GM12892 (cell line): ENCODE results near the gene PRRC1.
A peak's percentile ranks its signal among the peaks of the same experiment; 100 is the strongest.

ENCODE experiments used
- DNase-seq: peaks from one replicate; pipeline ENCODE4 v3.0.0; 2011; ENCODE audit not compliant: insufficient read length
- FAIRE-seq: peaks from 2 replicates; lab custom pipeline; 2011; peaks lifted over from hg19 to GRCh38; lab: Jason Lieb, UNC
- POLR2A ChIP-seq: IDR thresholded peaks from 2 replicates; pipeline ENCODE4 v1.6.1; 2011; ENCODE audit warnings: low read depth, low read length, control low read depth
- POLR2AphosphoS5 ChIP-seq: IDR thresholded peaks from 2 replicates; pipeline ENCODE4 v1.6.1; 2011; ENCODE audit warnings: low read depth, low read length, control low read depth
- TAF1 ChIP-seq: IDR thresholded peaks from 2 replicates; pipeline ENCODE4 v1.6.1; 2011; ENCODE audit warnings: low read depth, mild to moderate bottlenecking, control low read depth, low read length, borderline replicate concordance

The PRRC1 gene

GRCh38 chr5:127585661-127586060 is 68.2 kb downstream of the PRRC1 start:
- DNase-seq (no peak), FAIRE-seq (no peak)
- TF ChIP-seq TAF1 (no peak), POLR2AphosphoS5 (no peak), POLR2A (no peak)

GRCh38 chr5:127586066-127586770 is 68.8 kb downstream of the PRRC1 start:
- TF ChIP-seq POLR2AphosphoS5 (no peak), POLR2A (no peak), TAF1 (no peak)
- no peak for DNase-seq
- FAIRE-seq, result peak; percentile 96

- no peak for TF ChIP-seq POLR2A
- no peak for TF ChIP-seq POLR2AphosphoS5
- no peak for TF ChIP-seq TAF1
- FAIRE-seq (no peak), DNase-seq (no peak)
Observed at GRCh38 chr5:127586811-127587210, 69.4 kb downstream of the PRRC1 start.

- TF ChIP-seq POLR2AphosphoS5 (no peak), TAF1 (no peak), POLR2A (no peak)
- DNase-seq (no peak), FAIRE-seq (peak; percentile 30)
Observed at GRCh38 chr5:127587246-127587917, 69.9 kb downstream of the PRRC1 start.

- TF ChIP-seq POLR2AphosphoS5 (no peak), TAF1 (no peak), POLR2A (no peak)
- DNase-seq (no peak), FAIRE-seq (no peak)
Observed at GRCh38 chr5:127588368-127588767, 70.9 kb downstream of the PRRC1 start.

GRCh38 chr5:127589309-127590030 is 72.0 kb downstream of the PRRC1 start:
- FAIRE-seq, result peak; percentile 73
- no peak for DNase-seq
- TF ChIP-seq TAF1 (no peak), POLR2AphosphoS5 (no peak), POLR2A (no peak)

- no peak for TF ChIP-seq POLR2AphosphoS5
- no peak for TF ChIP-seq POLR2A
- TF ChIP-seq TAF1, result no peak
- FAIRE-seq (peak; percentile 80), DNase-seq (no peak)
Observed at GRCh38 chr5:127590156-127590722, 72.8 kb downstream of the PRRC1 start.

GRCh38 chr5:127595484-127596368 is 78.3 kb downstream of the PRRC1 start:
- TF ChIP-seq TAF1, result no peak
- TF ChIP-seq POLR2A, result no peak
- TF ChIP-seq POLR2AphosphoS5, result no peak
- no peak for DNase-seq
- no peak for FAIRE-seq

GRCh38 chr5:127596501-127596900 is 79.1 kb downstream of the PRRC1 start:
- no peak for DNase-seq
- TF ChIP-seq POLR2A (no peak), POLR2AphosphoS5 (no peak), TAF1 (no peak)
- no peak for FAIRE-seq

- TF ChIP-seq POLR2A, result no peak
- no peak for TF ChIP-seq POLR2AphosphoS5
- TF ChIP-seq TAF1, result no peak
- FAIRE-seq (peak; percentile 17), DNase-seq (no peak)
Observed at GRCh38 chr5:127599320-127599719, 81.9 kb downstream of the PRRC1 start.
